ENCODE measurements around the gene METRN.

- TF ChIP-seq CTCF (conservative IDR thresholded peaks at IDR 0.05; ENCODE audit: low read length), result no peak
- no peak for TF ChIP-seq EZH2phosphoT487 (IDR thresholded peaks at IDR 0.05; ENCODE audit: borderline replicate concordance)
Observed at GRCh38 chr16:676565-676902, 38.4 kb upstream of the METRN start.

Data from Loucy (cell line).